SU-DHL-6 (cell line): Measurements from ENCODE around the gene CYP3A5.
A peak's percentile ranks its signal among the peaks of the same experiment; 100 is the strongest.

Experiments used
- H2AFZ ChIP-seq: fragments of 200-600 bp; sonication (generic); 2 replicates; pipeline ENCODE4 v1.6.1; 2014; ENCODE audit warnings: low read depth, mild to moderate bottlenecking, moderate library complexity, mixed read lengths, antibody characterized with exemption, low read length; ENCODE audit not compliant: severe bottlenecking
- H3F3A ChIP-seq: fragments of 200-600 bp; shearing (Covaris generic); 2 replicates; pipeline ENCODE4 v1.6.0; 2016; ENCODE audit warnings: antibody characterized with exemption, mild to moderate bottlenecking; ENCODE audit not compliant: insufficient read depth
- H3K27ac ChIP-seq: fragments of 200-600 bp; sonication (generic); 2 replicates; pipeline ENCODE4 v1.5.1; 2016; ENCODE audit warnings: low read depth, mild to moderate bottlenecking, low read length, moderate library complexity, mixed read lengths
- H3K27me3 ChIP-seq: fragments of 200-600 bp; sonication (generic), shearing (Covaris generic); 2 replicates; pipeline ENCODE4 v1.6.0; 2014; ENCODE audit warnings: mild to moderate bottlenecking, low read length
- H3K36me3 ChIP-seq: fragments of 200-600 bp; sonication (generic); 2 replicates; pipeline ENCODE4 v1.6.1; 2014; ENCODE audit warnings: mild to moderate bottlenecking, low read length, mixed read lengths
- H3K4me2 ChIP-seq: fragments of 300-600, 200-600 bp; shearing (Covaris generic), sonication (generic); 2 replicates; pipeline ENCODE4 v1.6.0; 2014; ENCODE audit warnings: low read length, low read depth, mild to moderate bottlenecking; ENCODE audit not compliant: poor library complexity, severe bottlenecking
- H3K4me3 ChIP-seq: fragments of 200-600 bp; sonication (generic); 2 replicates; pipeline ENCODE4 v1.5.1; 2014; ENCODE audit warnings: antibody characterized with exemption, low read length, mild to moderate bottlenecking, mixed read lengths; ENCODE audit not compliant: insufficient read depth, poor library complexity, severe bottlenecking
- H3K79me2 ChIP-seq: fragments of 200-600 bp; sonication (generic); 2 replicates; pipeline ENCODE4 v1.6.1; 2014; ENCODE audit warnings: mild to moderate bottlenecking, low read length, moderate library complexity; ENCODE audit not compliant: insufficient read depth
- H3K9ac ChIP-seq: fragments of 200-600 bp; sonication (generic); 2 replicates; pipeline ENCODE4 v1.7.0; 2014; ENCODE audit warnings: mild to moderate bottlenecking, low read length
- H3K9me2 ChIP-seq: fragments of 200-600 bp; sonication (generic); replicated peaks from 2 replicates; pipeline ENCODE4 v1.6.1; 2014; ENCODE audit warnings: low read length; ENCODE audit not compliant: insufficient read depth
- H3K9me3 ChIP-seq: fragments of 200-600 bp; sonication (generic); 2 replicates; pipeline ENCODE4 v1.6.1; 2014; ENCODE audit warnings: low read length, mixed read lengths; ENCODE audit not compliant: insufficient read depth
- H4K20me1 ChIP-seq: fragments of 200-600 bp; sonication (generic); 2 replicates; pipeline ENCODE4 v1.6.1; 2014; ENCODE audit warnings: low read depth, mild to moderate bottlenecking, antibody characterized with exemption, low read length, moderate library complexity, mixed read lengths
- EZH2phosphoT487 ChIP-seq: fragments of 200-600 bp; sonication (generic), shearing (Covaris generic); conservative IDR thresholded peaks from 2 replicates; pipeline ENCODE4 v1.6.1; 2018; ENCODE audit warnings: mild to moderate bottlenecking, antibody characterized with exemption, low read length, moderate library complexity, mixed read lengths
- TF ChIP-seq, protein P1 (sequence below): fragments of 200-600 bp; sonication (generic); IDR thresholded peaks from one replicate; pipeline ENCODE4 v1.5.1; 2017; ENCODE audit warnings: antibody characterized with exemption, mild to moderate bottlenecking, low read length, moderate library complexity; ENCODE audit not compliant: insufficient read depth, poor library complexity, severe bottlenecking

CYP3A5 gene

DNA sequence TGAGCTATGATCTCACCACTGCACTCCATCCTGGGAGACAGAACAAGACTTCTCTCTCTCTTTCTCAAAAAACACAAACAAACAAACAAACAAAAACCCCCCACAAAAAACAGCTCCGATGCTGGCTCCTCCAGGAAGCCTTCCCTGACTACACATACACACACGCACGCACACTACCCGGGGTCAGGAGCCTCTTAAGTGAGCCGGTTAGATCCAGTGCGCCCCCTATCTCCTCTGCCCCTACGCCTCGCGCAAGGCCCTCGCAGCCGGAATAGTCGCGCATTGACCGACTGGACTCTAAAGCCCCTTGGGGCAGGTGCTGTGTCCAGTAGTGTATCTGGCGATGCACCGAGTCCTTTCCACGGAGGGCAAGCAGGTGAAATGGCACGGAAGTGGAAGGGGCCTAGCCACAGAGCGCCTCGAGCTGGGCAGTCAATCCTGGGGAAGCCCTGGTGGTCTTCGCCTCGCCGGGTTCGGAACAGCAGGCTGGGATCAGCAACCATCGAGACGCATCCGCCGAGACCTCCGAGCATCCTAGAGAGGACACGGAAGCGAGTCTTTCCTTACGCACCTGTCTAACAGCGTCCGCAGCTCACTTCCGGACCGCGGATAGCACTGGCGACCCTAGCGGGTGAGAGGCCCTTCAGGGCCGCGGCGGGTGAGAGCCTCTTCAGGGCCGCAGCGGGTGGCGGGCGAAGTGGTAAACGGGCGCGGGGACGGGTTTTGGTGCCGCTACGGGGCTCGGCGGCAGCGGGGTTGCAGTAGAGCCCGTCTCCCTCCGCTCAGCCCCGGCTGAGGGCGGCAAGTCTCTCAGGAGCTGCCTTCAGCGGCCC lies 63.2 kb downstream of the CYP3A5 start, which contains the start of gene ZSCAN25:
Gene ZSCAN25, plus strand, starts transcription at position 588 of the 833 bp plus-strand sequence. CDS start 2,661 bp downstream, outside the sequence.
- H3K27me3 ChIP-seq = no peaks in the 10 kb centered on the region
- peak within 1 kb of the TSS; percentile 83 for H3K9ac ChIP-seq
- H3K4me3 ChIP-seq = peak within 1 kb of the TSS; percentile 88
- no peaks in the 10 kb centered on the region for H4K20me1 ChIP-seq
- H3K27ac ChIP-seq = peak within 1 kb of the TSS; percentile 26
- 0 out of 2 replicates have a peak, but pooled peaks cover 4% of the 10 kb centered on the region for H3K36me3 ChIP-seq
- H3K79me2 ChIP-seq = peaks cover 14% of the 10 kb centered on the region
- no peaks in the 10 kb centered on the region for H3K9me2 ChIP-seq
- H3K9me3 ChIP-seq = no peaks in the 10 kb centered on the region
- H3K4me2 ChIP-seq = peak within 1 kb of the TSS; percentile 70
- H2AFZ ChIP-seq = peak within 1 kb of the TSS; percentile 98
- TF ChIP-seq EZH2phosphoT487 = no peak
- TF ChIP-seq, protein P1, sequence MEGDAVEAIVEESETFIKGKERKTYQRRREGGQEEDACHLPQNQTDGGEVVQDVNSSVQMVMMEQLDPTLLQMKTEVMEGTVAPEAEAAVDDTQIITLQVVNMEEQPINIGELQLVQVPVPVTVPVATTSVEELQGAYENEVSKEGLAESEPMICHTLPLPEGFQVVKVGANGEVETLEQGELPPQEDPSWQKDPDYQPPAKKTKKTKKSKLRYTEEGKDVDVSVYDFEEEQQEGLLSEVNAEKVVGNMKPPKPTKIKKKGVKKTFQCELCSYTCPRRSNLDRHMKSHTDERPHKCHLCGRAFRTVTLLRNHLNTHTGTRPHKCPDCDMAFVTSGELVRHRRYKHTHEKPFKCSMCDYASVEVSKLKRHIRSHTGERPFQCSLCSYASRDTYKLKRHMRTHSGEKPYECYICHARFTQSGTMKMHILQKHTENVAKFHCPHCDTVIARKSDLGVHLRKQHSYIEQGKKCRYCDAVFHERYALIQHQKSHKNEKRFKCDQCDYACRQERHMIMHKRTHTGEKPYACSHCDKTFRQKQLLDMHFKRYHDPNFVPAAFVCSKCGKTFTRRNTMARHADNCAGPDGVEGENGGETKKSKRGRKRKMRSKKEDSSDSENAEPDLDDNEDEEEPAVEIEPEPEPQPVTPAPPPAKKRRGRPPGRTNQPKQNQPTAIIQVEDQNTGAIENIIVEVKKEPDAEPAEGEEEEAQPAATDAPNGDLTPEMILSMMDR = peak; percentile 64
- 0 out of 2 replicates have a peak, but pooled peaks cover 10% of the 10 kb centered on the region for H3F3A ChIP-seq

DNA sequence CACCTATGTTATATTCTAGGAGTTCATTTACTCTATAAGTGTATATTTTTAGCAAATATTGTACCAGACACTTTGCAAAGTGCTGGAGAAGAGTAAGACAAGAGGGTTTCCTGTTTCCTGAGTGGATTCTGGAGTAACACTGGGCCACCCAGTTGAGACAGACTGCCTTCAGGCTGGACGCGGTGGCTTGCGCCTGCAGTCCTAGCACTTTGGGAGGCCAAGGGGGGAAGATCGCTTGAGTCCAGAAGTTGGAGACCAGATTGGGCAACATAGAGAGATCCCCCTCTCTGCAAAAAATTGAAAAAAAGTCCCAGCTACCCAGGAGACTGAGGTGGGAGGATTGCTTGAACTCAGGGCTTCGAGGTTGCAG lies 63.8 kb downstream of the CYP3A5 start:
- Histone ChIP-seq H2AFZ (peak overlapping the region; percentile 98), H3K27ac (no peak overlapping the region), H3K9ac (peak overlapping the region; percentile 83), H3K27me3 (no peaks in the 10 kb centered on the region), H3K9me3 (no peaks in the 10 kb centered on the region), H3K9me2 (no peaks in the 10 kb centered on the region), H3F3A (0 out of 2 replicates have a peak, but pooled peaks cover 10% of the 10 kb centered on the region), H3K4me3 (peak overlapping the region; percentile 88), H3K79me2 (peaks cover 14% of the 10 kb centered on the region), H4K20me1 (no peaks in the 10 kb centered on the region), H3K36me3 (0 out of 2 replicates have a peak, but pooled peaks cover 4% of the 10 kb centered on the region), H3K4me2 (peak overlapping the region; percentile 70)
- no peak for TF ChIP-seq EZH2phosphoT487
- TF ChIP-seq, protein P1 = no peak

DNA sequence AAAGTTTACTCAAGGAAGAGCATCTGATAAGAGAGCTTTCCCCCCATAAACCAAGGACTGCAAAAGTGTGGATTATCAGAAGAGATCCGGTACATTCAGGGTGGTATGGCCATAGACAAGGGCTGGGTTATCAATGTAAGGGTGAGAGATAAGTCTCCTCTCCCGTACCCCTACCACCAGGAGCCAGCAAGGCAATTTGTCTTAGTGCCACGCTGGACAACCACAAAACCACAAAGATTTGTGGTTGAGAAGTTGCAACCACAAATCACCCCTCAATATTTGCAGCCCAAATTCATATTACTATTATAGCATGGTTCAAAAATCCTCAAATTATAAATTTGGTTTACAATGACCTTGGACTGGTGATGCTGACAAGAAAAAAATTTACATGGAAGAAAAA lies 65.3 kb downstream of the CYP3A5 start:
- TF ChIP-seq, protein P1 = no peak
- TF ChIP-seq EZH2phosphoT487 = no peak

More for the DNA sequence above, 65.3 kb downstream of the CYP3A5 start:
- Histone ChIP-seq H3K36me3 (0 out of 2 replicates have a peak, but pooled peaks cover 4% of the 10 kb centered on the region), H3K9ac (no peak overlapping the region), H2AFZ (no peak overlapping the region), H3K9me3 (no peaks in the 10 kb centered on the region), H3K9me2 (no peaks in the 10 kb centered on the region), H3F3A (0 out of 2 replicates have a peak, but pooled peaks cover 10% of the 10 kb centered on the region), H3K79me2 (peaks cover 14% of the 10 kb centered on the region), H3K4me3 (no peak overlapping the region), H3K27me3 (no peaks in the 10 kb centered on the region), H3K4me2 (no peak overlapping the region), H4K20me1 (no peaks in the 10 kb centered on the region), H3K27ac (no peak overlapping the region)
